OCI-LY3 (cell line): Measurements from ENCODE around the gene IER5.

ENCODE experiments used
- CTCF ChIP-seq: fragments of 200-600, 300-600 bp; sonication (generic); IDR thresholded peaks from 2 replicates; pipeline ENCODE4 v1.5.1; 2014; ENCODE audit warnings: antibody characterized with exemption, low read length, low read depth
- EZH2phosphoT487 ChIP-seq: fragments of 200-600 bp; shearing (Covaris generic); IDR thresholded peaks from 2 replicates; pipeline ENCODE4 v1.6.1; 2018; ENCODE audit warnings: antibody characterized with exemption, mixed run types, low read depth

- TF ChIP-seq CTCF (no peak), EZH2phosphoT487 (no peak)
Observed at GRCh38 chr1:181137217-181137743, 48.8 kb downstream of the IER5 start.
